IPS-20b (cell line): ENCODE results near the gene TRIM61.
"Not testable (repeated sequence)": the region's sequence is repeated elsewhere in the genome, so short reads cannot be mapped to it uniquely, and the experiment has no call there.

Experiments used
- H3K27ac ChIP-seq: one replicate; pipeline ENCODE4 v1.5.1; 2013; ENCODE audit warnings: low read length
- H3K27me3 ChIP-seq: 2 replicates; pipeline ENCODE4 v1.6.1; 2013; ENCODE audit warnings: mild to moderate bottlenecking, low read length, inconsistent platforms; ENCODE audit not compliant: insufficient read depth
- H3K36me3 ChIP-seq: 2 replicates; pipeline ENCODE4 v1.6.1; 2013; ENCODE audit warnings: low read depth, mild to moderate bottlenecking, inconsistent platforms, low read length, moderate library complexity; ENCODE audit not compliant: insufficient read depth
- H3K4me1 ChIP-seq: 2 replicates; pipeline ENCODE4 v1.6.1; 2013; ENCODE audit warnings: mild to moderate bottlenecking, control low read depth, inconsistent platforms, low read length, moderate library complexity; ENCODE audit not compliant: insufficient read depth
- H3K4me3 ChIP-seq: 2 replicates; pipeline ENCODE4 v1.5.1; 2013; ENCODE audit warnings: mild to moderate bottlenecking, low read length, inconsistent platforms
- H3K9ac ChIP-seq: 2 replicates; pipeline ENCODE4 v1.6.1; 2013; ENCODE audit warnings: low read depth, mild to moderate bottlenecking, inconsistent platforms, low read length, moderate library complexity
- H3K9me3 ChIP-seq: 2 replicates; pipeline ENCODE4 v1.6.1; 2013; ENCODE audit warnings: mild to moderate bottlenecking, low read depth, low read length, inconsistent platforms; ENCODE audit not compliant: insufficient read depth

TRIM61 gene

GRCh38 chr4:165005352-165005925, 28.0 kb upstream of the TRIM61 start:
- H3K36me3 ChIP-seq, result no peaks in the 10 kb centered on the region
- no peaks in the 10 kb centered on the region for H3K4me1 ChIP-seq
- no peak overlapping the region for H3K9ac ChIP-seq
- no peaks in the 10 kb centered on the region for H3K9me3 ChIP-seq
- no peak overlapping the region for H3K4me3 ChIP-seq
- no peak overlapping the region for H3K27ac ChIP-seq
- no peaks in the 10 kb centered on the region for H3K27me3 ChIP-seq

DNA sequence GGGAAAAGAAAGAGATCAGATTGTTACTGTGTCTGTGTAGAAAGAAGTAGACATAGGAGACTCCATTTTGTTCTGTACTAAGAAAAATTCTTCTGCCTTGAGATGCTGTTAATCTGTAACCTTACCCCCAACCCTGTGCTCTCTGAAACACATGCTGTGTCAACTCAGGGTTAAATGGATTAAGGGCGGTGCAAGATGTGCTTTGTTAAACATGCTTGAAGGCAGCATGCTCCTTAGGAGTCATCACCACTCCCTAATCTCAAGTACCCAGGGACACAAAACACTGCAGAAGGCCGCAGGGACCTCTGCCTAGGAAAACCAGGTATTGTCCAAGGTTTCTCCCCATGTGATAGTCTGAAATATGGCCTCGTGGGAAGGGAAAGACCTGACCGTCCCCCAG, 24.5 kb upstream of the TRIM61 start:
- not testable (repeated sequence) for H3K36me3 ChIP-seq, H3K27me3 ChIP-seq, H3K9me3 ChIP-seq, H3K9ac ChIP-seq, H3K4me1 ChIP-seq, H3K27ac ChIP-seq, H3K4me3 ChIP-seq

- not testable (repeated sequence) for H3K9me3 ChIP-seq, H3K36me3 ChIP-seq, H3K4me3 ChIP-seq, H3K27me3 ChIP-seq, H3K27ac ChIP-seq, H3K9ac ChIP-seq, H3K4me1 ChIP-seq
These were observed 21.1 kb upstream of the TRIM61 start for GRCh38 chr4:164998526-164999080.

DNA sequence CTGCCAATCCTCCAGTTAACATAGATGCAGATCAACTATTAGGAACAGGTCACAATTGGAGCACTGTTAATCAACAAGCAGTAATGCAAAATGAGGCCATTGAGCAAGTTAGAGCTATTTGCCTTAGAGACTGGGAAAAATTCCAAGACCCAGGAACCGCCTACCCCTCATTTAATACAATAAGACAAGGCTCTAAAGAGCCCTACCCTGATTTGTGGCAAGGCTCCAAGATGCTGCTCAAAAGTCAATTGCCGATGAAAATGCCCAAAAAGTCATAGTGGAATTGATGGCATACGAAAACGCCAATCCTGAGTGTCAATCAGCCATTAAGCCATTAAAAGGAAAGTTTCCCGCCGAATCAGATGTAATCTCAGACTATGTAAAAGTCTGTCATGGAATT, 20.5 kb upstream of the TRIM61 start:
- no peaks in the 10 kb centered on the region for H3K27me3 ChIP-seq
- no peaks in the 10 kb centered on the region for H3K36me3 ChIP-seq
- no peak overlapping the region for H3K9ac ChIP-seq
- H3K4me1 ChIP-seq, result no peaks in the 10 kb centered on the region
- no peak overlapping the region for H3K27ac ChIP-seq
- H3K9me3 ChIP-seq, result no peaks in the 10 kb centered on the region
- H3K4me3 ChIP-seq, result no peak overlapping the region

- Histone ChIP-seq H3K4me1 (no peaks in the 10 kb centered on the region), H3K36me3 (no peaks in the 10 kb centered on the region), H3K4me3 (no peak overlapping the region), H3K27ac (no peak overlapping the region), H3K27me3 (no peaks in the 10 kb centered on the region), H3K9ac (no peak overlapping the region), H3K9me3 (no peaks in the 10 kb centered on the region)
These were observed 19.9 kb upstream of the TRIM61 start for GRCh38 chr4:164997324-164997723.

DNA sequence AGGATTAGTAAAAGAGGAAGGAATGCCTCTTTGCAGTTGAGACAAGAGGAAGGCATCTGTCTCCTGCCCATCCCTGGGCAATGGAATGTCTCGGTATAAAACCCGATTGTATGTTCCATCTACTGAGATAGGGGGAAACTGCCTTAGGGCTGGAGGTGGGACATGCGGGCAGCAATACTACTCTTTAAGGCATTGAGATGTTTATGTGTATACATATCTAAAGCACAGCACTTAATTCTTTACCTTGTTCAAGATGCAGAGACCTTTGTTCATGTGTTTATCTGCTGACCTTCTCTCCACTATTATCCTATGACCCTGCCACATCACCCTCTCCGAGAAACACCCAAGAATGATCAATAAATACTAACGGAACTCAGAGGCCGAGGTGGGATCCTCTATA, 18.7 kb upstream of the TRIM61 start:
- not testable (repeated sequence) for H3K36me3 ChIP-seq, H3K27me3 ChIP-seq, H3K4me1 ChIP-seq, H3K27ac ChIP-seq, H3K4me3 ChIP-seq, H3K9me3 ChIP-seq, H3K9ac ChIP-seq

DNA sequence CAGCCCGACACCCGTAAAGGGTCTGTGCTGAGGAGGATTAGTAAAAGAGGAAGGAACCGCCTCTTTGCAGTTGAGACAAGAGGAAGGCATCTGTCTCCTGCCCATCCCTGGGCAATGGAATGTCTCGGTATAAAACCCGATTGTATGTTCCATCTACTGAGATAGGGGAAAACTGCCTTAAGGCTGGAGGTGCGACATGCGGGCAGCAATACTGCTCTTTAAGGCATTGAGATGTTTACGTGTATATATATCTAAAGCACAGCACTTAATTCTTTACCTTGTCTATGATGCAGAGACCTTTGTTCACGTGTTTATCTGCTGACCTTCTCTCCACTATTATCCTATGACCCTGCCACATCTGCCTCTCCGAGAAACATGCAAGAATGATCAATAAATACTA, 13.3 kb upstream of the TRIM61 start:
- H3K27ac ChIP-seq, H3K36me3 ChIP-seq, H3K9ac ChIP-seq, H3K9me3 ChIP-seq, H3K4me1 ChIP-seq, H3K27me3 ChIP-seq, H3K4me3 ChIP-seq: not testable (repeated sequence)

DNA sequence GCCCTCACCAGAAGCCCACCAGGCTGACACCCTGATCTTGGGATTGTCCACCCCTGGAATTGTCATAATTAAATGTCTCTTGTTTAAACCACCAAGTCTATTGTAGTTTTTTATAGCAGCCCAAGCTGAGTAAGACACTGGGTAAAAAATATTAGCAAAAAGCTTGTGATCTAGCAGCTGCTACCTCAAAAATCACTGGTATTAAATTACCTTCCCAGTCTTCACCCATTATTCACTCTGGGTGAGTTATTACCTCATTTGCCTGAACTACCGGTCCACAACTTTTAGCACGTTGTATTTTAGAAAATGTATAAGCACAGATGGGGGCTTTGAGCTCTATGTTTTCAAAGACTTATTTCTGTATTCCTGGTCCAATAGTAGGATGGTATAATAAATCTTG, 12.0 kb upstream of the TRIM61 start:
- no peaks in the 10 kb centered on the region for H3K27me3 ChIP-seq
- H3K9ac ChIP-seq, result no peak overlapping the region
- H3K9me3 ChIP-seq, result no peaks in the 10 kb centered on the region
- no peaks in the 10 kb centered on the region for H3K36me3 ChIP-seq
- H3K27ac ChIP-seq, result no peak overlapping the region
- H3K4me3 ChIP-seq, result no peak overlapping the region
- H3K4me1 ChIP-seq, result no peaks in the 10 kb centered on the region

- H3K27me3 ChIP-seq, H3K27ac ChIP-seq, H3K36me3 ChIP-seq, H3K4me3 ChIP-seq, H3K4me1 ChIP-seq, H3K9me3 ChIP-seq, H3K9ac ChIP-seq: not testable (repeated sequence)
These were observed 5.5 kb downstream of the TRIM61 start for GRCh38 chr4:164971929-164972328.

- Histone ChIP-seq H3K4me1 (no peaks in the 10 kb centered on the region), H3K4me3 (no peak overlapping the region), H3K9ac (no peak overlapping the region), H3K27me3 (no peaks in the 10 kb centered on the region), H3K36me3 (no peaks in the 10 kb centered on the region), H3K27ac (no peak overlapping the region), H3K9me3 (no peaks in the 10 kb centered on the region)
These were observed 17.6 kb downstream of the TRIM61 start for GRCh38 chr4:164959896-164960295.

- not testable (repeated sequence) for H3K27ac ChIP-seq, H3K9ac ChIP-seq, H3K27me3 ChIP-seq, H3K9me3 ChIP-seq, H3K4me3 ChIP-seq, H3K36me3 ChIP-seq, H3K4me1 ChIP-seq
These were observed 18.0 kb downstream of the TRIM61 start for GRCh38 chr4:164959421-164959820.

DNA sequence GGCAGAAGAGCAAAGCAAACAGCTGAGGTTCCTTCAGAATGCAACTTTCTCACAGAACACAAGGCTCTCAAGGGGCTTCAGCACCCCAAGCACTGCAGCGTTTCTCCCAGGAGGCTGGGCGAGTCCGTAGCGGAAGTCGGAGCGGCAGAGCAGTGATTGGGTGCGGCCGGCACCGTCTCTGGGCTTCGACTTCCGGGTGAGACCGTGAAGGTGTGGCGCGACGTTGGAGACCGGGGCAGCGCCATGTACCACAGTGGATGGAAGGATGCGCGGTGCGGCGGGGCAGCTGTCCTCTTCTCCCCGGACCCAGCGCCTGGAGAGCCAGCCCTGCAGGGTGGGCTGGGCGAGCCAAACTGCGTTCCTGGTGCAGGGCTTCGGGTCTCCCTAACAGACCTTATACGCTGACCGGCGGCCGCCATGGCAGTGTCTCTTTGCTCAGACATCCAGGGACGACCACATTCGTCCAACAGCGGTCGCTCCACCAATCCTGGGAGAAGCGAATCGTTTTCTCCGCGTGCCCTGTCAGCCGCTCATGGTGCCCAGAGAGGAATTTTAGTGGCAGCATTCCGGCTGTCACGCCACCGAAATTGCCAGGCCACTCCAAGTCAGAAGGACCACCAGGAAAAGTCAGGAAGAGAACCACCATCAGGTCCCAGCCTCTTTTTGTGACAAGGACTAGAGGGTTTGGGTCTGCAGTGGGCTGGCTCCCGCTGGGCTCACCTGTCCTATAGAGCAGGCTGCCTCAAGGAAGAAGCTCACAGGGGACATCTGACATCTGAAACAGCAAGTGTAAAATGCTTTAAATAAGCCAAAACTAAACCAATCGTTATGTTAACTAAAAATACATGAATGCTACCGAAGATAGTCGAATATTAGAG, 20.5 kb downstream of the TRIM61 start:
- Histone ChIP-seq H3K27me3 (no peaks in the 10 kb centered on the region), H3K27ac (no peak overlapping the region), H3K4me3 (peak overlapping the region; percentile 66; the same call in 1 of the 2 replicates), H3K9me3 (no peaks in the 10 kb centered on the region), H3K4me1 (no peaks in the 10 kb centered on the region), H3K9ac (peak overlapping the region; percentile 36; the same call in 1 of the 2 replicates), H3K36me3 (no peaks in the 10 kb centered on the region)
